ENCODE data around the gene GJA3.
"Not testable (repeated sequence)": the region's sequence is repeated elsewhere in the genome, so short reads cannot be mapped to it uniquely, and the experiment has no call there.

The GJA3 gene

DNA sequence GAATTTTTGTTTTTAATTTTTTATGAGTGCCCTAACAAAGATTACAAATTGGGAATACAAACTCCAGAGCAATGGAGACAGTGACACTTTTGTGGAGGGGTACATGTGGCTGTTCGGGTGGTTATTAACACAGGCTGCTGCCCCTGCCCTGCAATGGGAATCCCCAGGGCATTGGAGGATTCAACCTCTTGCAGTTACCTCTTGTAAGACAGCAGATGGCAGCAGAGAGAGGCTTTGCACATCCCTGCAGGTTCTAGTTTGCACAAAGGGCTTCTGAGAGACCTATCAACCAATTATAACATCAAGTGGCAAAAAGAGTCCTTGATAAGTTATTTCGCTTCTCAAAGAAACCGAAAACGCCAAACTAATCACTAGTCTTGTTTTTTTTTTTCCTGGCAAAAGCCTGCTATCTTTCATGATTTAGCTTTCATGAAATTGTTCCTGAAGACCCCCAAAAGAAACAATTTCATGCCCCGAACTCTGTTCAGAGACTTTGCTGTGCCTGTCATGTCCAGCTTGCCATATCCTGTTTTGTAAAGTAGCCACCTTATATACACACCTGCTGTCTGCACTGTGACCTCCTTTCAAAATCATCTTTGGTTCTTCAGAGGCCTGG, 21.5 kb upstream of the GJA3 start:
- FAIRE-seq: no peak

DNA sequence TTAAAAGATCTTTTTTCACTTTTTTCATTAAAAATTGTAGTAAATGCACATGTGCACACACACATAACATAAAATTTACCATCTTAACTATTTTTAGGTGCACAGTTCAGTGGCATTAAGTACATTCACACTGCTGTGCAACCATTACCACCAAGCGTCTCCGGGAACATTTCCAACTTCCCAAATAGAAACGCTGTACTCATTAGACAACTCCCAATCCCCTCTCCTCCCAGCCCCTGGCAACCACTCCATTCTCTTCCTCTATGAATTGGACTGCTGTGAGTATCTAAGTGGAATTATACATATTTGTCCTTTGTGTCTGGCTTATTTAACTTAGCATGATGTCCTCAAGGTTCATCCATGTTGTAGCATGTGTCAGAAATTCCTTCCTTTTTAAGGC, 20.3 kb upstream of the GJA3 start:
- FAIRE-seq: no peak

DNA sequence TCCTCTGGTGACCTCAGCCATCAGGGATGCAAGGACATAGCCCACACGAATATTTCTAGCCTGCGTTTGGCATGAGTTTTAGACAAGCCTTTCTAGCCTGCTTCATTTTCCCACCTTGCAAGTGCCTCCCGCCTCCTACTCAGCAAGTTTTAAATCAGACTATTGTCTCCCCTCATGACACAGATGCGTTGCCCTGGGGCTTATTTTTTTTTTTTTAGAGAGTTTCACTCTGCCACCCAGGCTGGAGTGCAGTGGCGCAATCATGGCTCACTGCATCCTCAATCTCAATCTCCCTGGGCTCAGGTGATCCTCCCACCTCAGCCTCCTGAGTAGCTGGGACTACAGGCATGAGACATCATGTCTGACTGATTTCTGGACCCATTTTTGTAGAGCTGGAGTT, 17.3 kb upstream of the GJA3 start:
- no peak for FAIRE-seq

DNA sequence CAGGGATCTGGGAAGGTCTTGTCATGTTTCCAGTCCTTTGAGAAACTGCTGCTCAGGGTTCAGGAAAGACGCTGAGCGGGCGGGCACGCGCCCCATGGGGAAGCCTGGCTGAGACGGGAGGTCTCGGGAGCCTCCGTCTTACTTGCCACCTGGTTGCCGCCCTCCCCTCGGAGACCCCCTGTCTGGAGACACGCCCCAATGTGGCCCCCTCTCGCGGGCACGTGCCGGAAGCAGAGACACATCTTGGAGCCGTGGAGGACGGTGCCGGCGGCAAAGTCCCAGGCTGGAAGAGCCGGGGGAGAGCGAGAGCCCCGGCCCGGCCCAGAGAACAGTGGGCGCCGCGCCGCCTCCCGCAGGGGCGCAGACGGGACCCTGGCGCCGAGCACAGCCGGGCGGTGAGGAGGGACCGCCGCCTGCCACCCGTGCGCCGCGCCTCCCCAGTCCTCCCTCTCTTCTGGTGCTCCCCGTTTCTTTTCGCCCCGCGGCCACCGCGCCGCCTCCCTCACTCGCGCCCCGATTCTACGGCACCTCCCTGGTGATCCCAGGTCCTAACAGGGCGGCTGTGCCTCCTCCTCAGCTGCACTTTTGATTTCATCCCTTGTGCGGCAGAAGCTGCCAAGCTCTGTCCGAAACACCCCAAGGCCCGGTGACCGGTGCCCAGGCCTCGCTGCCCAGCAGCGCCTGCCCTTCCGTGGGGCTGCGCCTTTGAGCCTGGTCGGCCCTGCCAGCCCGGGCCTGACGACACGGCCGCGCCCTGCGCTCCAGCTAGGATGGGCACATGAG, 16.4 kb upstream of the GJA3 start:
- no peak for FAIRE-seq

DNA sequence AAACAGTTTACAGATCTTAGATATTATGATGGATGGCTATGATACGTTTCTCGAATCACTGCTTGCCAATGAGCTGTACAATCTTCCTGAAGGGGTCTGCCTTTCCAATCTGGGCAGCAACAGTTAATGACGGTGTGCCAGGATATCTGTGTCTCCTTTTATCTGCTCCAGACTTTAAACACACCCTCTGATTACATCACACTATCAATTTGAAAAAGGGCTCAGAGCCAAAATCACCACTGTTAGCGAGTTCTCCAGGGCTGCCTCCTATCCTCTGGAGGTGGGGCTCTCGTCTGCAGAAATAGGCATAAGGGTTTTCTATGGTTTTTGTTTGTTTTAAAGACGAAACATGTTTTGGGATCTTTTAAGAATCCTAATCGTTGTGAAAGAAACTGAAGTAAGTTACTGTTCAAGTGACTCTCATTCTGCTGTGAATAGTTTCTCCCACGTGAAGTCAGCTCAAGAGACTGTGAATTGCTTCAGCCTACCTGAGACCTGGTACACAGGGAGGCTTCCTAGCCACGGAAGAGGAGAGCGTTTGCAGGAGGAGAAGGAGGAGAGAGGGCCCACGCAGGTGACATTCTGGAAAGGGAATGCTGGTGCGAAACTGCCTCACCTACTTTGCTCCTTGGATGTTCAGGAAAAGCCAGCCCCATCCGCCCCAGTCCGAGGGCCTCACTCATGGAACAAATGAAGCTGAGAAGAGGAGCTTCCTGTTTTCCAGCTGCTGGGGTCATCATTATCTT, 15.2 kb upstream of the GJA3 start:
- FAIRE-seq: no peak

GRCh38 chr13:20175406-20175794, 14.5 kb upstream of the GJA3 start:
- FAIRE-seq: no peak

GRCh38 chr13:20174656-20175405, 14.0 kb upstream of the GJA3 start:
- FAIRE-seq: no peak

DNA sequence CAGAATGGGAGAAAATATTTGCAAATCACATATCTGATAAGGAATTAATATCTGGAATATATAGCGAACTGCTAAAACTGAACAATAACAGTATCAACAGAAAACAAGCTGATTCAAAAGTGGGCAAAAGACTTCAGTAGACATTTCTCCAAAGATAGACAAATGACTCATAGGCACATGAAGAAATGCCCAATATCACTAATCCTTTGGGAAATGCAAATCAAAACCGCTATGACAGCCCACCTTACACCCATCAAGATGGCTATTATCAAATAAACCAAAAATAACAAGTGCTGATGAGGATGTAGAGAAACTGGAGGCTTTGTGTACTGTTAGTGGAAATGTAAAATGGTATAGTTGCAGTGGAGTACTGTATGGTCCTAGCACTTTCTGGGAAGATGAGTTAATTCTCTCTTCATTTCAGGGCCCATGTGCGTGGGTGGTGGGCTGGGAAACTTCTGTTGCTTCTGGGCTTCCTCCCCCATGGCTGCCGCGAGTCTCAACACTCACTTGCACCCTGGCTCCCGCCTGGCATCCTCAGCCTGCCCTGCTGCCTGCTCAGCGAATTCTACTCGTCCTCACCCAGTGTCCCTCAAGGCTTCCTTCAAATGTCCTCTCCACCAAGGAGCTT, 12.4 kb upstream of the GJA3 start:
- no peak for FAIRE-seq

DNA sequence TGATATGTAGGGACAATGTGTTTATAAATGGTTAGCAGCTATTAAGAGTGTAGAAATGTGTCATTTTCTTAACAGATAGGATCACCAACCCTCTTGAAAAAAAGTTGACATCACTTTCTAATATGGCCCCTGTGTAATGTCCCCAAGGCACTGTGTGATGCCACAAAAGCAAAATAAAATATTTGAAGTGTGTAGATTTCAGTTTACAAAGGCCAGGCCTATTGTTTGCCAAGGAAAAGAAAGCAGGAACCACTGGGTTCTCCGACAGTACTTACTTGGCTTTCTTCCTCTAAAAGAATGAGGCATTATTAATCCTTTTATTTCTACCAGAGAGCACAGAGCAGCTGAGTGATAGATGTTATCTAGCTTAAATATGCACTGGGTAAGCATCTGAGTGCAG, 10.5 kb upstream of the GJA3 start:
- FAIRE-seq: no peak

- FAIRE-seq: no peak
These were observed 10.1 kb upstream of the GJA3 start for GRCh38 chr13:20170921-20171320.

DNA sequence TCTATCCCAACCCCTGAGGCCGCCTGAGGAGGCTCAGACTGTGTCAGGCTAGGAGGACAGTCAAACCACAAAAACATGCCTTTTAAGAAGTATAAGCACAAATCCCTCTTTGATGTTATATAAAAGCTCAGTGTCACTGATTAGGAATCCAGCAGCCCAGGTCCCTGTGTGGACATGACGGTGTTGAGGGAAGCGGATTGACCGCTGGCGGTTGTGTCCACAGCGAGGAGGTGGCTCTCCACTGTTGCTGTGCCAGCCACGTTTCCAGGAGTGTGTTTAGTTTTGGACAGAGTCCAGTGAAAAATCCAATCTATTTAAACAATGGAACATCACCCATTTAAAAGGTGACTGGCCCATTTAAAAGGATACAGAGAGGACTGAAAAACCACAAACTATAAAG, 7.5 kb upstream of the GJA3 start:
- FAIRE-seq: no peak

DNA sequence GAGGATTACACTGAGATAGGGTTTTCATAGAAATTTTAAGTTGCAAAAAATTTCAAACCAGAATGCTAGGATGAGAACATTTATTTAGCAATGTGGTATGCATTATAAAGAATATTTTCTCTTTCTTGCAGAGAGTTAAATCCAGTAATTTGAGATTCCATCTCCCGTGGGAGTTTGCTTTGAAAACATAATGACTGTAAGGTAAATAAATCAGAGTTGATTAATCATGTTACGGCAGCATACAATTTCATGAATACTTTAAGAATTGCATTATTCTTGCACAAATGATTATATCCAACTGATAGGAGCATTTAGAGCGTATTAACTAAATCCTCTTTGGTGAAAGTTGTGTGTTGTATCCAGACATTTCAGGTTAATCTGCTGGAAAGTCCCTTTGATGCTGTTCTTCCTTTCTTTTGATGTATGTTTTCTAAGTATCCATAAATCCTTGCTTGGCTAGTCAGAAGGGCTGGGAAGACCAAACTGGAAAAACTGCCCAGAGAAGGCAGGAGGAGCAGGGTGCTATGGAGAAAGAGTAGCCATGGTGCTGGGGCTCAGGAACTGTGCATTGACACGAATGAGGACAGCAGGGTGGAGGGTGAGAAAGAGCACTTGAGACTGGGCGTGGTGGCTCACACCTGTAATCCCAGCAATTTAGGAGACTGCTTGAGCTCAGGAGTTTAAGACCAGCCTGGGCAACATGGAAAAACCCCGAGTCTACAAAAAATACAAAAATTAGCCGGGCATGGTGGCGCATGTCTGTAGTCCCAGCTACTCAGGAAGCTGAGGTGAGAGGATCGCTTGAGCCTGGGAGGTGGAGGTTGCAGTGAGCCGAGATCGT, 4.8 kb upstream of the GJA3 start:
- no peak for FAIRE-seq

DNA sequence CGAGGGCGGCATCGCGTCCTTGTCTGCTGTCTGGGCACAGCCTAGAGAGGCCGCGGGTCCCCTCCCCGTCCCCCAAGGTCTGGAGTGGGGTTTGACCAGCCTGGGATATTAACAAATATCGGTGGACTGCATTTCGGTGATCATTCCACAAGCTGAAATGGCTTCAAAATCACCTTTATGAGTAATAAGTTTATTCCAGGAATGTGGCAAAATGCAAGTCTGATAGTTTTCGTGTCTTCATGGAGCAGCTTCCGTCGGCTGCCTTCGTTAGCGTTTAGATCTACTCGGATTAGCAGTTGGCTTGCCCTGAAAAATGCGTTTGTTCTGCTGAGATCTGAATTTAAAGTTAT, 1.1 kb upstream of the GJA3 start:
- no peak for FAIRE-seq

GRCh38 chr13:20161275-20161950, 561 bp upstream of the GJA3 start:
- FAIRE-seq: no peak

DNA sequence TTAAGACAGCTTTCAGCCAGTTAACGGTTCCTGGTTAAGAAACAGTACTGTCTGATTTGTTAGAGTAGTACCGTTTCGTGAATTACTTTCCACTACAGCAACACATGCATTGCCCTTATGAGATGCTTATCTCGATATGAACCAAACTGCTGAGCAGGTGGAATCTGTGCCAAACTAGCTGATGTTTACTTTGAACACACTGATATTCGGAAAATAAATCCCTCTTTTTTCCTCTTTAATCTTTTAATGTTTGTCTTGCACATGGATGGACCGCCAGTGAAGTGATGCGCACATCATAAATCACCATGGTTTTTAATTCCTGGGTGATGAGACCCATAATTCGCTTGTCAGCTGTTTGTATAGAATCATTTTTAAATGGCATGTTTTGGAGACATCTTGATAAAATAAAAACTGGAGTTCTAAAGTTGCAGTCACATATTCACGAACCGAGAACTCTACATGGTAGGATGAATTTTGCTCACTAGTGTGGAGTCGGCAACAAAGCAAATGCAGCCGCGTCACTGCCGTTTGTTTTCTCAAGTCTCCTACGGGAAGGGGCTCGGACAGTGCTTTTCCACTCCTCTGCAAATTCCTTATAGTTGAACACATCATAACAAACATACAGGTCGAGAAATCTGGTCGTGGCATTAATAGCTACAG, 1.1 kb downstream of the GJA3 start:
- FAIRE-seq: no peak

DNA sequence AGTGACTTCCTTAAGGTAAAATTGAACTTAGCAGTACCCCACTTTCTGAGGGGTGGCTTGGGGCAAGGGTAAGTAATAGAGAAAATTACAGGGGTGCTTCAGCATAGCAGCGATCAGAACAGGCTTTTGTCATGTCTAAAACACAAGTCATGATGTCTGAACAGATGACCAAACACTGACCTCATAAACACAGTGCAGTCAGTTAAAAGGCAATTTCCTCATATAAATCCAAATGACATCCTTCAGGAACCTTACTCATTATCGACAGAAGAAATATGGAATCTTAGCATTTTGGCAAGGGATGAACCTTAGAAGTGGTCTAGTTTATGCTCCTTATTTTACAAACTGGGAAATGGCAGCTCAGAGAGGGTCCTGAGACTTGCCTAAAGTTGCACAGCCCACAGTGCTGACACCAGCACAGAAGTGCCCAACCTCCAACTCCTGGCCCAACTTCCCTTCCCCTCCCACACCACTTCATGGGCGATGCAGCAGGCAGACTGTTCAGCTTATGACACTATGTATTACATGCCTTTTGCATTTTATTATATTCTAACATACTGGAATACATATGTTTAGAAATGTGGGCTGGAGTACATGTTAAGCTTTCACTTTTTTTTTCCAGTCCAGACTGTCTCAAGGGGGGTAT, 3.6 kb downstream of the GJA3 start:
- no peak for FAIRE-seq

- FAIRE-seq: no peak
These were observed 4.2 kb downstream of the GJA3 start for GRCh38 chr13:20156702-20157101.

DNA sequence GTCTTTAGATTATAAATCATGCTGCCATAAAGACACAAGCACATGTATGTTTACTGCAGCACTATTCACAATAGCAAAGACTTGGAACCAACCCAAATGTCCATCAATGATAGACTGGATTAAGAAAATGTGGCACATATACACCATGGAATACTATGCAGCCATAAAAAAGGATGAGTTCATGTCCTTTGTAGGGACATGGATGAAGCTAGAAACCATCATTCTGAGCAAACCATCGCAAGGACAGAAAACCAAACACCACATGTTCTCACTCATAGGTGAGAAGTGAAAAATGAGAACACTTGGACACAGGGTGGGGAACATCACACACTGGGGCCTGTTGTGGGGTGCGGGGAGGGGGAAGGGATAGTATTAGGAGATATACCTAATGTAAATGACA, 7.6 kb downstream of the GJA3 start:
- FAIRE-seq: not testable (repeated sequence)

DNA sequence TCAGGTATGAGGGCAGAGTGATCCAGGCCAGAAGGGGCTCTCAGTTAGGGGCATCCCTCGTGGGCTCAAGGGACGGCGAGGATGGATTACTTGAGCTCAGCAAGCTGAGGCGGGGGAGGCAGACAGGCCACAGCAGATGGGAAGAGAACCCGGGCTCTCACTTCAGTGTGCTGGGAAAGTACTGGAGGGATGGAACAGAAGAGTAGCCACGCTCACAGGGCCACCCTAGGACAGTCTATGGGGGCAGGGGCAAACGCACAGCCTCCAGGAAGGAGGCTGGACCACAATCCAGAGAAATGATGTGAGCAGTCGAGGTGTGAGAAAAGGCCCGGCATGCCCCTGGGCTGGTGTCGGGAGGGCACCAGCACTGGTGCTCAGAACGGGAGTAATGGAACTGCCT, 9.2 kb downstream of the GJA3 start:
- FAIRE-seq: no peak

DNA sequence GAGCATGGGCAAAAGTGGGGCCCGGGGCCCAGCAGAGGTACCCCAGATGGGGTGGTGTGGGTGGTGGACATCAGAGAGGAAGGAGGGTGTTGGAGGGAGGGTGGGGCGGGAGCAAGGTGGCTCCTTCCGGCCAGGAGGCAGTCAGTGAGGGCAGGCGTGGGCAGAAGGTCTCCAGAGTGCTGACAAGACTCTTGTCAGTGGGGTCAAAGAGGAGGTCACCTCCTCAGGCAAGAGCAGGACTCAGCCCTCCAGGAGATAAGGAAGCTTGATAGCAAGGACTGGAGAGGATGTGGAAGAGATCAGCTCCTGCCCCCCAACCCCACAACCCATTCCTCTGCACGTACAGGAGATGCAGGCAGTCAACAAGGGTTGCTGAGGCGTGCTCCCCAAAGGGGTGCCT, 9.8 kb downstream of the GJA3 start:
- FAIRE-seq: no peak

All from colon (tissue), 2 donors.